GF-D8 (cell line): Measurements from ENCODE around the gene DHPS.
A peak's percentile ranks its signal among the peaks of the same experiment; 100 is the strongest.
"Not testable (repeated sequence)": the region's sequence is repeated elsewhere in the genome, so short reads cannot be mapped to it uniquely, and the experiment has no call there.

ENCODE experiments used
- DNase-seq: peaks from one replicate; lab custom pipeline; 2025; lab: John Stamatoyannopoulos, UW

Gene DHPS

GRCh38 chr19:12643716-12644115 lies 38.0 kb downstream of the DHPS start:
- not testable (repeated sequence) for DNase-seq

DNA sequence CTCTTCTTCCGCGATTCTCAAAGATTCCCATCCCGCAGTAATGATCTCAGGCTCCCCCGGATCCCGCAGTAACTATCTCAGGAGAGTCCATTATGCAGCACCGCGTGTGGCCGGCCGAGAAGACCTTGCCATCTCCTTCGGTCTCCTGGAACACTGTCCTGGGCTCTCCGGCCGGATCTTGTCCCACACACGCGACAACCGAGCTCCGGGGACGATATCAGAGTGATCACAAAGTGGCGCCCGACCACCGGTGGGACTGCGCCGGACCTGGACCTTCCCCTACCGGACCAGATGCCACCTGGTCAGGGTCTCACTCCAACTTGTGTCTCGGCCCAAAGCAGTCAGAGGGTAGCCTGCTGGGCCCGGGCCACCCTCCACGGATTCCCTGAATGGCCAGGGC lies 39.2 kb downstream of the DHPS start:
- no peak for DNase-seq

DNA sequence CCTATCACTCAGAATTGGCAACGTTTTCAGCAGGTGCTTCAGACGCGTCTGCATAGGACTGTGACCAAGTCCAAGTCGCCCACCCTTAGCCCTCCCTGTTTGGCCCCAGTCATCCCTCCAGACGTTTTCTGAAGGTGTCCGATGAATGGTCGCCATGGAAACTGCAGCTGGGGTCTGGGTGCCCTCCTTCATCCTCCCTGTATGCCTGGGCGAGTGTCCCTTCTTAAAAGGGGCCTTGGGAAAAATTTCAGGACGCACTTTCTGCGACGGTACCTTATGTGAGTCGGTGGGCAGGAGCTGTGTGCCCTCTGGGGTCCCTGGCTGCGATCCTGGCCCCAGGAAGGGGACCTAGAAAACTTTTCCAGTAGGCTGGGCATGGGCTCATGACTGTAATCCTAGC lies 40.2 kb downstream of the DHPS start:
- no peak for DNase-seq

DNA sequence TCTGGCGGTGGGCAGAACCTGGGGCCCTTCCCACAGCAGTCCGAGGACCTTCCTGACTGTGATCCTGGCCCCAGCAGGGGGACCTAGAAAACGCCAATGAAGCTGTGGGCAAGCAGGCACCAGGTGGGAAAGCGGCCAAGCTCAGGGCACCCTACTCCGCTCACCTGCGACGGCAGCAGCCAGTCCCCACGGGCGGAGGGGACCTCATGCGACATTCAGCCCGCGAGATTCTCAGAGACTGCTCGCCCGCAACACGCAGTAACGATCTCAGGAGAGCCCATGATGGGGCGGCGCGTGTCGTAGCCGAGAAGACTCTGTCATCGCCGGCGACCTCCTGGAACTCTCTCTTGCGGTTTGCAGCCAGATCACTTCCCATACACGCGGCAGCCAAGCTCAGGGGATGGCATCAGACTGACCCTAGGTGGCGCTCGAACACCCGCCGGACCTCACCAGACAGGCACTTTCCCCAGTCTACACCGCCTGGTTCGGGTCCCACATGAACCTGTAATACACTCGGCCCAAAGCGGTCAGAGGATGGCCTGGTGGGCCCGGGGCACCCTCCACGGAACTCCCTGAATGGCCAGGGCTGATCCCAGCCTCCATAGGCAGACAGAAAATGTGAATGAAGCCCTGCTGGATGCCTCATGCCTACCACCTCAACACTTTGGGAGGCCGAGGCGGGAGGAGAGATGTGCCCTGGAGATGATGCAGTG lies 41.6 kb downstream of the DHPS start:
- peak; percentile 39 for DNase-seq

- no peak for DNase-seq
Observed at GRCh38 chr19:12638611-12639182, 43.0 kb downstream of the DHPS start.

- DNase-seq, result no peak
Observed at GRCh38 chr19:12636631-12637030, 45.0 kb downstream of the DHPS start.

DNA sequence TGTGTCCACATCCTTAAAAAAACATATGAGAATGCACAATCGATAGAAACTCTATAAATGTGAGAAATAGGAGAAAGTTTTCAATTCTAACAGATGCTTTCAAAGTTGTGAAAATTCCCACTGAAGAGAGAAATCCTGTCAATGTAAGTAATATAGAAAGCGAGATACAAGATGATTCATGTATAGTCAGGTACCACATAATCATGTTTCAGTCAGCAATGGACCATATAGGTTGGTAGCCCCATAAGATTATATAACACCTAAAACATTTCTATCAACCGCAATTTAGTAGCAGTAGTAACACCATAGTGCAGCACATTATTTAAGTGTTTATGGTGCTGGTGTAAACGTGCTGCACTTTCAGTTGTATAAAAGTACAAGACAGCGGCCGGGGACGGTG lies 52.5 kb downstream of the DHPS start:
- DNase-seq, result no peak

GRCh38 chr19:12628040-12629022 lies 53.3 kb downstream of the DHPS start:
- no peak for DNase-seq

DNA sequence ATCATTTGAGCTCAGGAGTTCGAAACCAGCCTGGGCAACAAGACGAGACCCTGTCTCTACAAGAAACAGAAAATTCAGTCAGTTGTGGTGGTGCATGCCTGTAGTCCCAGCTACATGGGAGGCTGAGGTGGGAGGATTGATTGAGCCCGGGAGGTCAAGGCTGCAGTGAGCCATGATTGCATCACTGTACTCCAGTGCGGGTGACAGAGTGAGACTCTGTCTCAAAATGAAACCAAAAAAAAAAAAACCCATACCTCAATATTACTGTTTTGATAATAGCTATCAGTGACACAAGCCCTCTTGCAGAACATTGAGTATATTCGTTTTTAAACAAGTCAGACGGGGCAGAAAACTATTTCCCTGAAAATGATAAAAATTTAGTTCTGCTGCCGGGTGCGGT lies 54.7 kb downstream of the DHPS start:
- DNase-seq, result no peak
